NOMO-1 treated with DMSO at 0.1 percent for 48 hours (cell line): Measurements from ENCODE around the gene SRD5A2.

Source experiments
- DNase-seq: peaks from one replicate; lab custom pipeline; 2025; ENCODE audit not compliant: unreplicated experiment; lab: John Stamatoyannopoulos, UW

The SRD5A2 gene, protein sequence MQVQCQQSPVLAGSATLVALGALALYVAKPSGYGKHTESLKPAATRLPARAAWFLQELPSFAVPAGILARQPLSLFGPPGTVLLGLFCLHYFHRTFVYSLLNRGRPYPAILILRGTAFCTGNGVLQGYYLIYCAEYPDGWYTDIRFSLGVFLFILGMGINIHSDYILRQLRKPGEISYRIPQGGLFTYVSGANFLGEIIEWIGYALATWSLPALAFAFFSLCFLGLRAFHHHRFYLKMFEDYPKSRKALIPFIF

DNA sequence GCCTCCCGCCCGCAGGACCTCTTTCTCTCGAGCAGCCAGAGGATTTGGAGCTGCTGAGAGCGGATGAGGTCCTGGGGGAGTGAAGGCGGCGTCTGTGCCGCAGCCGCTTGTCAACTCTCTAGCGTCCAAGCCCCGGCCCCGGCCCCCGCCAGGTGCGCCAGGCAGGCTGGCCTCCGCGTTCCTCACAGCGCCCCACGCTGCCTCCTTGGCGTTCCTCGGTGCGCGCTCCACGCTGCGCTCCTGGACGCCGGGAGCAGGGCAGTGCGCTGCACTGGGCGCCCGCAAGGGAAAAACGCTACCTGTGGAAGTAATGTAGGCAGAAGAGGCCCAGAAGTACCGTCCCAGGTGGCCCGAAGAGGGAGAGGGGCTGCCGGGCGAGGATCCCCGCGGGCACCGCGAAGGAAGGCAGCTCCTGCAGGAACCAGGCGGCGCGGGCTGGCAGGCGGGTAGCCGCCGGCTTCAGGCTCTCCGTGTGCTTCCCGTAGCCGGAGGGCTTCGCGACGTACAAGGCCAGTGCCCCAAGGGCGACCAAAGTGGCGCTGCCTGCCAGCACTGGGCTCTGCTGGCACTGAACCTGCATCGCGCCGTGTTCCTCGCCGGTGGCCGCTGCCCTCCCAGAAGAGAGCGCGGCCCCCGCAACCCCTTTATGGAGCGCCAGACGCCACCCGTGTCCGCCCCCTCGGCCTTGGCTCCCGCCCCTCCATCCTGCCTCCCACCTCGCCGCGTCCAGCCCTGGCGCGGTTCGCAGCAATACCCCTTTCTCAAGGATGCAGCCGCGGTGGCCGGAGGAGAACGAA, at the start of gene SRD5A2:
Gene SRD5A2 (minus strand): TSS at position 618 of the 797 bp plus-strand sequence. CDS start 38 bp downstream, at position 580.
- DNase-seq, result no peak

DNA sequence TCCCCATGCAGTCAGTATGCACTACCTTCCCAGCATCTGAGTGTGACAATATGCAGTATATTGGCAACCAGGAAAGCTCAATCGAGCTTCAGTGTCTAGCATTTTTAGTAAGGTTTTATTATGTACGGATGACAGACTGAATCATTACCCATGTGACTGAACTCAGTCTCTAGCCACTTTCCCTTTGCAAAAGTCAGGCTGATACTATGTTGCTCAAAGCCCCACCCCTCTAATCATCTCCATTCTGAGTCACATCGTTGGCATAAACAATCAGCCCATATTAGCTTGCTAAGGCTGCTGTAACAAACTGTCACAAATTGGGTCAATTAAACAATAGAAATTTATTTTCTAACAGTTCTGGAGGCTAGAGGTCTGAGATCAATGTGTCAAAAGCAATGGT, 25.8 kb upstream of the SRD5A2 start:
- DNase-seq, result no peak

DNA sequence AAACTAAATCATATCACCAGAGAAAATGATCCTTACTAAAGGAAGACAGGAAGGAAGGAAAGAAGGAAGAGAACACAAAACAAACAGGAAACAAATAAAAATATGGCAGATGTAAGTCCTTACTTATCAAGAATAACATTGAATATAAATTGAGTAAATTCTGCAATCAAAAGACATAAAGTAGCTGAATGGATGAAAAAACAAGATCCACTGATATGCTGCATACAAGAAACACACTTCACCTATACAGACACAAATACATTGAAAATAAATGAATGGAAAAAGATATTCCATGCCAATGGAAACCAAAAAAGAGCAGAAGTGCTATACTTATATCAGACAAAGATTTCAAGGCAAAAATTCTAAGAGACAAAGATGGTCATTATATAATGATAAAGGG, 18.0 kb upstream of the SRD5A2 start:
- no peak for DNase-seq

DNA sequence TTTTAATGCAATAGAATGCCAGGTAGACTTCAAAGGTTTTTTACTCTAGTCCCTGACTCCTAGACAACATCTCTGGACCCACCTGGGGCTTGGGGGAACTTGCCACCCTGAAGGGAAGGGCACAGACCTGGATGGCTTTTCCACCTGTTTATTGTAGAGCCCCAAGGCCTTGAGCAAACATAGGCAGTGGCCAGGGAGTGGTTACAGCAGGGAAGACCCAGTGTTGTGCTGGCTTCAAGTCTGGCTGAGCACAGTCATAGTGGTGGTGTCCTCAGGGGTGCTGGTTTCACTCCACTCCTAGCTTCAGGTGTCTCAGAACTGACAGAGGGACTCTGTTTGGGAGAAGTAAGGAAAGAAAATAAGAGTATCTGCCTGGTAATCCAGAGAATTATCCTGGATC, 5.5 kb upstream of the SRD5A2 start:
- no peak for DNase-seq

DNA sequence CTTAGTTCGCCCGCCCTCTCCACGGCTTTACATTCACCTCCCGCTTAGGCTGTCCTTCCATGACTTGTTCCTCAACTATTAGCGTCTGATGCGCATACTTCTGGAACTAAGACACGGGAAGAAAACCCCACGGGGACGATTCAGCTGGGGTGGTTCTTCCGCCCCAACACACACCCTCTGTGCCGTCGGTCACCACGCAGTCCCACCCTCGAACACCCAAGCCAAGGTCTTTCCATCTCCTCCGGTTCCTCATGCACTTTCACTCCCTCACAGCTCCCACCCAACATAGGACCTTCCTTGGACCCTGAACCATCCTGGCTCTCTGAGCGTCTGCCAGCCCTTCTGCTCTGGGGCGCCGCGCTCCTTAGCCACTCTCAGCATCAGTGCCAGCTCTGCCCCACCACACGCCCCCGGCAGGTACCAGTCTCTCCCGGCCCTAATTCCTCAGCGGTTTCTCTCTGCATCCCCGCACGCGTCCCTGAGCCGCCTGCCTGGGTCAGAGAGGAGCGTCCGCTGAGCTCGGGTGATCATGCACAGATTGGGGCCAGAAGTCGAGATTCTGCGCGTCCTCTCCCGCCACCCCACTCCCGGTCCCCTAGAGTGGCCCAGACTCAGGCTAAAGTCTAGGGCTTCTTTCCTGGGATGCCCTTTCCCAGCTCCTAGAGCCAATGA, 522 bp upstream of the SRD5A2 start:
- no peak for DNase-seq

DNA sequence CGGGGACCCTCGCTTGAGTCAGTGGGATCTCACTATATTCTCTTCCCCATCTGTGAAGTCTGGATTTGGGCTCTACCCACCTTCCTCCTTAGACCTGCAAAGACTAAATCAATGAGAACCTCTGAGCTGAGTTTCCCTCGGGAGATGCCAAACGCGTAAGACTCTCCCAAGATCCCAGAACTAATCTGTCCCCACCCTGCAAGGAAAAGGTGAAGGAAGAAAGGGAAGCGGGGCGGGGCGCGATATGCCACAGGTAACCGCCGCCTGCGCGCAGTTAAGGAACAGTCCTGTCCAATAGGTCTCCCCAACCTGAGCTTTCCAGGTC, 780 bp downstream of the SRD5A2 start:
- no peak for DNase-seq

DNA sequence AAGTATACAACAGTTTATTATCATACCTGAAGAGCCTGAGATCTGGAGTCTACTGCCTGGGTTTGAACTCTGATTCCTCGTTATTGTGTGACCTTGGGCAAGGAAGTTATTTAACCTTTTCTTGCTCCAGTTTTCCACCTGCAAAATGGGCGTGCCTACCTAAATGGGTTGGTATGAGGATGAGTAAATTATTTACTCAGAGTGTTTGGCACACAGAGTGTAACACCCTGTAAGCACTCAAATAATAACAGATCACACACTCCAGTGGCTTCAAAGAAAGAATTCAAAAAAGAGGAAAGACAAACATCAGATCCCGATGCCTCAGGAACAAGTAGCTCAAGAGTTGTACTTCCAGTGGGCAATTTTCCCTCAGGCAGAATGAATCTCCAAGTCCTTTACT, 2.4 kb downstream of the SRD5A2 start:
- DNase-seq, result no peak

DNA sequence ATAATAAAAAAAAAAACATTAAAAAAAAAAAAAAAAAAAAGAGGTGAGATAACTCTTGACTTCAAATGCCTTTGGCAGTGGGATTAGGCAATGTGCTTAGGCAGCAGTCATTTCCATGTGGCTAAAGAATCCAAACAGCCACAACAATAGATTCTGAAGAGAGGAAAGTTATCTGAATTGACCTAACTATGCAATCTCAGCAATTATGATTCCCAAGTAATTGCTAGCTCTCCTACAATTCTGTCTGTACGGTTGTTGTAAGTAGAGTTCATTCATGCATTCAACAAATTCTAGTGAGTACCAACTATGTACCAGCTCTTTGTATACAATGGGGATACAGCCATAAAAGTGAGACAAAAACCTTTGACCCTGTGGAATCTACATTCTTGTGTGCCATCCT, 3.6 kb downstream of the SRD5A2 start:
- DNase-seq, result no peak

DNA sequence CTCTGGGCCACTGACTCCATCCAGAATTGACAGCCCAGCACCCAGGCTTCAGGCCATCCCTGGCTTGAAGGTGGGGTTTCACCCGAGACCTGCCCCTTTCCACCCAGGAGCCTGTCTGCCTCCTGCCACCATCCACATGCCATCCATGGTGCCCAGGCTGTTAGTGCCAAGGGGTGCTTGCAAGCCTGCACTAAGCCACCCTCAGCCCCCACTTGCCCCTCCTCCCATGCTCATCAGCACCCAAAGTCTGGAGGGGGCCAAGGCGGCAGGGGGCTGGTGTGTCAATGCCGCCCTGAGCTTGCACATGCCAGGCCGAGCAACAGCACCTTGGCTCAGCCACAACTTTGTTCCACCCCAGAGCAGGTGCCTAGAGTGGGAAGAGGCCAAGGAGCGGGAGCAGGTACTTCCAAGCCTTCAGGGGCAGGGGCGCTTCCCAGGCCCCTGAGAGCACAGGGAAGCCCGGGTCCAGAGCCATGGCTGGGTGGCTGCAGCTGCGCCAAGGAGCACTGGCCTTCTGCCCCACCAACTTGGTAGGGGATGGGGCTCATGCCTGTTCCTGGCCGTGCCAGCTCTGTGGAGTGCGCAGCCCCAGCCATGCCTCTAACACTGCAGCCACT, 12.0 kb downstream of the SRD5A2 start:
- DNase-seq, result no peak

DNA sequence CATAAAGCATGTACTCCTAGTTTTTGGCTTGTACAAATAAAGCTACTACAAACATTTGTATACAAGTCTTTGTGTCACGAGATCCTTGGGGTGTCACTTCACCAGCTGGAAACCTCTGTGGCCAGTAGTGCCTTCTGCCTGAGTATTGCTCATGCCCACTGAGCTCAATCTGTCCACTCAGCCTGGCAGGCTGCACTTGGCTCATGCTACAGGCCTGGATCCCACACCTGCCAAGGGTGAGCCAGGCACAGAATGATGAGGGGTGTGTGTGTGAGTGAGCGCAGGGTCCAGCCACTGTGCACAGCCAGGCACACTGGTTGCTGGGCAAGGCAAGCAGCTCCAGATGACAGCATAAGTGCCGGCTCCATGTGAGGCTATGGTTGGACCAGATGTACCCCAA, 13.1 kb downstream of the SRD5A2 start:
- no peak for DNase-seq

DNA sequence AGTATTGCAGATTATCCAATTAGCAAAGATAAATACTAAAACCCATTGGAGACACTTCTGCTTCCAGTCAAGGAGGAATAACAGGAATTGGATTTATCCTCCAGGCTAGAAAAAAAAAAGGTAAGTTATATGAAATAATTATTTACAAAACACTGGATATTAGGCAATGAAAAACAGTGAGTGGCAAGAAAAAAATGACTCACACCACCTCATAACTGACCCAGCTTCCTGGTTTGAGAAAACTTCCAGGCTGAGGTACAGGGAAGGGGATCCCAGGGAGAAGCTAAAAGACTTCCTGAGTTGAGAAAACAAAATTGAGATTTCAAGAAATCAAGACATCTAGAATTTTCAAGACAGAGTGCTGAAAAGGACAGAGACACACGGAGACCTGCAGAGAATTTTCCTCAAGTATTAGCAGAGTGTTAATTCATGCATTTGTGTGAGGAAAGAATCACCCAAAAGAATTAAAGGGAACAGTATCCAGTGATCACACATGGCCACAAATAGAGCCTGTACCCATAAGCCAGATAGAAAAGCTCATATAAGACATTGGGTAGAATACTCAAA, 17.4 kb downstream of the SRD5A2 start:
- DNase-seq, result no peak

DNA sequence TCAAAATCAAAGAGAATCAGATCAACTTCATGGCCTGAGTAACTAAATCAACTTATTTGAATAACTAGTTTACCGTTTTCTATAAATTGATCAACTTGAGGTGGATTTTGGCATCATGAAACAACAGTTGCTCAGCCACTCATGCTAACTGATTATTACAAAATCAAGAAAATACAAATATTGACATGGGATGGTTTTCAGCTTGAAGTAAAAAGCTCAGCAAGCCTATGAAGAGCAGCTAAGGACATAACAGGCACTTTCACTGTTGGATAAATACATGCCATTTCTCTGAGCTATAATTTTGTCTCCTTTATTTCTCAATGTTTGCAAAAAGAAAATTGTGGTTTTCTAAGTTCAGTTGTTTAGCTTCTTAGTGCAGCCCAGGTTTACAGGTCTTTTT, 18.9 kb downstream of the SRD5A2 start:
- no peak for DNase-seq

DNA sequence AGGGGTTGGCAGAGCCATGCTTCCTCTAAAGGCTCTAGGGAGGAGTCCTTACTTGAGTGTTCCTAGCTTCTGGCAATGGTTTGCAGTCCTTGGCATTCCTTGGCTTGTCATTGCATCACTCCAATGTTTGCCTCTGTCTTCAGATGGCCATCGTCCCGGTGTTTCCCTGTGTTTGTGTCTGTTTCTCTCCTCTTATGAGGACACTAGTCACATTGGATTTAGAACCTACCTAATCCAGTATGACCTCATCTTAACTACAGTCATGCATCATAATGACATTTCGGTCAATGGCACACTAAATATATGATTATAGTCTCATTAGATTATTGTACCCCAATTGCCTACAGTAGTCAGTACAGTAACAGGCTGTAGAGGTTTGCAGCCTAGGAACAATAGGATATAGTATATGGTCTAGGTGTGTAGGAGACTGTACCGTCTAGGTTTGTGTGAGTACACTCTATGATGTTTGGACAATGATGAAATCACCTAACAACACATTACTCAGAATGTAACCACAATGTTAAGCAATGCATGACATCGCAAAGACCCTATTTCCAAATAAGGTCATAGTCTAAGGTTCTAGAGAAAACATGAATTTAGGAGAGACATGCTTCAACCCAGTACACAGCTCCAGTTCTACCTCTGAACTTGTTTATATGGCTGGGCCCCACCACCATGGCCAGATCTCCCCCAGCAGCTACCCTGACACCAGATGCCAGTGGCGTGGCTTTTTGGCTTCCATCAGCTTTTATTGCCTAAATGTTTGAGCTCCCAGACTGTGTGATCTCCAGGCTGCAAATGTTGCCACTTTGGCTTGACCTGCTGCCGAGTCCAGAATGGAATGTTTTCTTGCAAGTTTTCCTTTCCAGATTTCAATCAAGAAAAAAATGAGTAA, 22.1 kb downstream of the SRD5A2 start:
- DNase-seq, result peak; percentile 47

DNA sequence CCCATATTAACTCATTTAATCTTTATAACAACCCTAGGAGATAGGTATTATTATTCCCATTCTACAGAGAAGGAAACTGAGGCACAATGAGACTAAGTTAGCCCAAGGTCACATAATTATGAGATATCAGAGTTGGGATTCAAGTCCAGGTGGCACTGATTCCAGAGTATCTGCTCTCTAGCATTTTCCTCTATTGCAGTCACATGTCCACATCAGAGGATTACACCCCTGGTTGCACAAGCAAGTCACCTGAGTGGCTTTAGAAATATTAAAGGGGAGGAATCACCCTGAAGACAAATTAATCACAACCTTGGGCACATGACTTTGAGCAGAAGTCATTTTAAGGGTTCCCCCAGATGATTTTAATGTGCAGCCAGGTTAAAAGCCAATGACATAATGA, 23.8 kb downstream of the SRD5A2 start:
- no peak for DNase-seq

DNA sequence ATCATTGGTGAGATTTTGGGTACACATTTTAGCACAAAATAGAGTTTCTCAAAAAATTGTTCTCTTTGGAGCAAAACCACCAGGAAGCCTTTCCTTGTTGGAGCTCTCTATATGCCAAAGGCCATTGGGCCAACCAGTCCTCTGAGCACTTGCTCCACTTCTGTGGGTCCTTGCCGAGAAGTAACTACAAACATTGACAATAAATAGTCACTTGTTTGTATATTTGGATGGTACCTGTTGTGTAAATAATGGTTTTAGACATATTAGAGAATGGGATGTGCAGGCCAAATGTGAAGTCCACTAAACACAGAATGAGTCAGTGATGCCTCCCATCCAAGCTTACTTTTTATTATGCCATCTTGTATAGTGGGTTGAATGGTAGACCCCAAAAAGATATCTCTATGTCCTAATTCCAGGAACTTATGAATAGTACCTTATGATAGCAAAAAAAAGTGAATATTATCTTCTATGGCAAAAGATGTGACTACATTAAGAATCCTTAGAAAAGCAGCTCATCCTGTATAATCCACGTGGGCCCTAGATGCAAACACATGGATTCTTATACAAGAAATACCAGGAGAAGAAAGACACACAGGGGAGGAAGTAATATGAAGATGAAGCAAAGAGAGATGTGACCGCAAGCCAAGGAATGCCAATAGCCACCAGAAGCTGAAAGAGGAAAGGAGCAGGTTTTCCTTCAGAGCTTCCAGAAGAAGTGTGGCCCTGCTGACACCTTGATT, 24.6 kb downstream of the SRD5A2 start:
- no peak for DNase-seq

DNA sequence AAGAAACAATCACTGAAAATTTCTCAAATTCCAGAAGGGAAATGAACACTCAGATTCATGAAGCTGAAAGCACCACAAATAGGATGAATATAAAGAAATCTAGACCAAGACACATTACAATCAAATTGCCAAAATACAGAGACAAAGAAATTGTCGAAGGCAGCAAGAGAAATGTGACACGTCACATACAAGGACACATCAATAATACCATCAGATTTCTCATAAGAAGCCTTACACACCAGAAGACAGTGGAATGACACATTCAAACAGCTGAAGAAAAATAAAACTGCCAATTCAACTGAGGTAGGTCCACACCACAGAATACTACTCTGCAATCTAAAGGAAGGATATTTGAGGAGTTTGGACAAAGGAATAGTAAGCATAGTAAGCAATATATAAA, 27.4 kb downstream of the SRD5A2 start:
- DNase-seq, result no peak

DNA sequence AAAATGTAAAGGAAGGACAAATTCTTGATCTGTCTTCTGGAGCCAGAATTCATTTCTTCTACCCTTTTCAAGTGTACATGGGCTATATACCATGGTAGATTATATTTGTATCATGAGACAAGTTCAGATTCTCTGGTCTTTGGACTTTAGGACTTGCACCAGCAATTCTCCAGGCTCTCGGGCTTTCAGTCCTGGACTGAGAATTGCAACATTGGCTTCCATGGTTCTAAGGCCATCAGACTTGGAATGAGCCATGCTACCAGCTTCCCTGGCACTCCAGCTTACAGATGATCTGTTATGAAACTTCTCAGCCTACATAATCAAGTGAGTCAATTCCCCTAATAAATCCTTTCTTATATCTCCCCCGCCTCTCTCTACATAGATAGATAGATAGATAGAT, 33.3 kb downstream of the SRD5A2 start:
- DNase-seq, result no peak

DNA sequence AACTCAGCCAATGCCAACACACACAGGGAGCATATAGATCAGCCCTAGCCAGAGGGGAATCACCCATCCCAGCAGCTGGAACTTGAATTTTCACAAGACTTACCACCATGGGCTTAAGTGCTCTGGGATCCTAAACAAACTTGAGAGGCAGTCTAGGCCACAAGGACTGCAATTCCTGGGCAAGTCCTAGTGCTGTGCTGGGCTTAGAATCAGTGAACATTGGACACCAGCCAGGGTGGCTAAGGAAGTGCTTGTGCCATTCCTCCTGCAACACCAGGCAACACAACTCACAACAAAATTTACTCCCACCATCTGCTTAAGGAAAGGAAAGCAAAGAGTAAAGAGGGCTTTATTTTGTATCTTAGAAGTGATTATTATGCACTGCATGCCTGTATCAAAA, 38.9 kb downstream of the SRD5A2 start:
- no peak for DNase-seq

DNA sequence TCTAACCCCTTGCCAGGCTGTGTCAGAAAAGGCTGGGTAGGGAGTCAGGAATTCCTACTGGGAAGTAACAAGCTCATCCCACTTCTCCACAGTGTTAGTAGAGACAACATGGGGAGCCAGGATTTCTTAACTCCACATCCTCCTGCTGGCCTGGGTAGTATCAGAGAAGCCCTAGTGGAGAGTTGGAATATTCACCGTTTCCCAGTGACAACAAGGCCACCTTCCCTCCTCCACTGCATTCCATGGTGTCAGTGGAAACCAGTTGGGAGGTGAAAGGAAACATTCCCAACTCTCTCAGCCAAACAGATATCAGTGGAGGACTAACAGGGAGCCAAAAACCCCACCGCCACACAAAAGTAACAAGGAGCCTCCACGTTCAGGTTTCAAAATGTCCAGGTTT, 41.2 kb downstream of the SRD5A2 start:
- no peak for DNase-seq

DNA sequence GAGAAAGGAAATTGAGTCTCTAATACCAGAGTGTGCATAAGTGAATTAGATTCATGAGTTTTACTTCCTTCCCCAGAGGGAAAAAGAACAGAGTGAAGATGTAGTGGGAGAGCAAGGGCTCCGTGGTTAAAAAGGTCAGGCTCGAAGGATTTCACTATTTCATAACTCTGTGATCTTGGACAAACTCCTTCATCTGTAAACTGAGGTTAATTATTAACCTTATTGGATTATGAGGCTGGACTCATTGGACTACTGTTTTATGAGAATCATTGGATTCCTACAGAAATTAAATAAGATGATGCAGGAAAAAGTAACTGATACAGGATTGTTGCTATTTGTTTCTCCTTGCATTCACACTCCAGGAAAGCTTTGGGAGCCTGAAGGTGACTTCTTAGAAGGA, 45.0 kb downstream of the SRD5A2 start:
- DNase-seq, result no peak
